ENCODE data around the gene CMTR1. TPM values are rescaled to one million over a fixed set of nuclear protein-coding genes. Genes with fewer than 3 reads are reported as not detected.

Gene CMTR1
- total and polyA plus RNA-seq, 11 donors: 16.3 to 40.7 (median 28.4) TPM

- H3K36me3 ChIP-seq: peaks cover 0 to 7% (median 0%) of the 10 kb centered on the region in 9 donors
- 35 to 45% (median 36%) methylated on average over 9 to 10 of the region's 10 CpGs for WGBS, 4 donors
- H3K4me1 ChIP-seq: peaks cover 0 to 37% (median 25%) of the 10 kb centered on the region in 12 donors
- ATAC-seq: peak; percentile 41 to 61 (median 54)
- H3K27ac ChIP-seq: peak overlapping the region in 2 of 12 donors; percentile 3 to 29
- H3K4me3 ChIP-seq: no peak overlapping the region
- intact Hi-C loops (cut with DNase I): loop anchor here in 6 of 10 donors (5.0 to 10.0 kb wide), 5 partner anchors 72 to 202 kb away; no protein-coding TSS in a partner anchor
- no peaks in the 10 kb centered on the region for H3K9me3 ChIP-seq
- DNase-seq: peak in 1 of 5 donors; percentile 65
- TF ChIP-seq CTCF (IDR thresholded peaks at IDR 0.05): peak in 7 of 12 donors; percentile 8 to 32 (median 24)
- no peak for TF ChIP-seq POLR2A (IDR thresholded peaks at IDR 0.05)
- H3K27me3 ChIP-seq: no peaks in the 10 kb centered on the region
Observed at GRCh38 chr6:37489697-37490336, 56.8 kb downstream of the CMTR1 start.

GRCh38 chr6:37490536-37491170, 57.6 kb downstream of the CMTR1 start:
- Histone ChIP-seq H3K4me1 (peaks cover 0 to 37% (median 25%) of the 10 kb centered on the region in 12 donors), H3K36me3 (peaks cover 0 to 7% (median 0%) of the 10 kb centered on the region in 9 donors), H3K27me3 (no peaks in the 10 kb centered on the region), H3K4me3 (no peak overlapping the region), H3K27ac (peak overlapping the region in 2 of 12 donors; percentile 27), H3K9me3 (no peaks in the 10 kb centered on the region)
- ATAC-seq (peak in 1 of 4 donors; percentile 41), DNase-seq (no peak)
- TF ChIP-seq POLR2A (IDR thresholded peaks at IDR 0.05) (no peak), CTCF (IDR thresholded peaks at IDR 0.05) (no peak)
- WGBS, 4 donors: 66 to 70% (median 68%) methylated on average over 8 to 9 of the region's 9 CpGs
- intact Hi-C loops (cut with DNase I): no loop called here

GRCh38 chr6:37491171-37491829, 58.3 kb downstream of the CMTR1 start:
- no peak for TF ChIP-seq POLR2A (IDR thresholded peaks at IDR 0.05)
- no peak for TF ChIP-seq CTCF (IDR thresholded peaks at IDR 0.05)
- DNase-seq (no peak), ATAC-seq (peak; percentile 18 to 41 (median 33))
- peaks cover 0 to 37% (median 25%) of the 10 kb centered on the region in 12 donors for H3K4me1 ChIP-seq
- H3K27me3 ChIP-seq: no peaks in the 10 kb centered on the region
- WGBS, 4 donors: 51 to 57% (median 55%) methylated on average over 11 to 12 of the region's 12 CpGs
- peaks cover 0 to 7% (median 0%) of the 10 kb centered on the region in 9 donors for H3K36me3 ChIP-seq
- intact Hi-C loops (cut with DNase I): no loop called here
- peak overlapping the region in 2 of 12 donors; percentile 27 for H3K27ac ChIP-seq
- H3K9me3 ChIP-seq: no peaks in the 10 kb centered on the region
- no peak overlapping the region for H3K4me3 ChIP-seq

GRCh38 chr6:37491830-37492208, 58.8 kb downstream of the CMTR1 start:
- H3K27me3 ChIP-seq: no peaks in the 10 kb centered on the region
- no peaks in the 10 kb centered on the region for H3K9me3 ChIP-seq
- intact Hi-C loops (cut with DNase I): no loop called here
- TF ChIP-seq POLR2A (IDR thresholded peaks at IDR 0.05) (no peak), CTCF (IDR thresholded peaks at IDR 0.05) (no peak)
- DNase-seq (no peak), ATAC-seq (no peak)
- H3K4me3 ChIP-seq: no peak overlapping the region
- WGBS, 4 donors: 77 to 86% (median 83%) methylated on average over 1 to 5 of the region's 5 CpGs
- peak overlapping the region in 1 of 12 donors; percentile 27 for H3K27ac ChIP-seq
- peaks cover 0 to 37% (median 25%) of the 10 kb centered on the region in 12 donors for H3K4me1 ChIP-seq
- peaks cover 0 to 7% (median 0%) of the 10 kb centered on the region in 9 donors for H3K36me3 ChIP-seq
